ENCODE data around the gene DEDD2. TPM values are rescaled to one million over a fixed set of nuclear protein-coding genes. Genes with fewer than 3 reads are reported as not detected.
A peak's percentile ranks its signal among the peaks of the same experiment; 100 is the strongest.

The DEDD2 gene
- total and polyA plus RNA-seq, 11 donors: 11.1 to 24.1 (median 17.2) TPM

DNA sequence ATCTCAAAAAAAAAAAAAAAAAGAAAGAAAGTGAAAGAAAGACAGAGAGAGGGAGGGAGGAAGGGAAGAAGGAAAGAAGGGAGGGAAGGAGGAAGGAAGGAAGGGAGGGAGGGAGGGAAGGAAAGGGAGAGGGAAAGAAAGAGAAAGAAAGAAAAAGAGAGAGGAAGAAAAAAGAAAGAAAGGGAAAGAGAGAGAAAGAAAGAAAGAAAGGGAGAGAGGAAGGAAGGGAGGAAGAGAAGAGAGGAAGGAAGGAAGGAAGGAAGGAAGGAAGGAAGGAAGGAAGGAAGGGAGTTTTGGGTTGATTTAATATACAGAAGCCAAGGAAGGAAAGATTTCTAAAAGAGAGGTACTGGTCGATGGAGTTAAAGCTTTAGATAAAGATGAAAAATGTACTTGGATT, 28.8 kb downstream of the DEDD2 start:
- 50 to 78% (median 63%) methylated on average over 1 of the region's 1 CpG for WGBS, 4 donors
- H3K36me3 ChIP-seq: no peaks in the 10 kb centered on the region
- DNase-seq: no peak
- intact Hi-C loops (cut with DNase I): loop anchor here in 2 of 10 donors (10.0 kb wide), 1 partner anchor 84 kb away; no protein-coding TSS in a partner anchor
- no peak for ATAC-seq
- peaks cover 0 to 6% (median 0%) of the 10 kb centered on the region in 12 donors for H3K9me3 ChIP-seq
- H3K4me3 ChIP-seq: no peak overlapping the region
- TF ChIP-seq, protein P1, sequence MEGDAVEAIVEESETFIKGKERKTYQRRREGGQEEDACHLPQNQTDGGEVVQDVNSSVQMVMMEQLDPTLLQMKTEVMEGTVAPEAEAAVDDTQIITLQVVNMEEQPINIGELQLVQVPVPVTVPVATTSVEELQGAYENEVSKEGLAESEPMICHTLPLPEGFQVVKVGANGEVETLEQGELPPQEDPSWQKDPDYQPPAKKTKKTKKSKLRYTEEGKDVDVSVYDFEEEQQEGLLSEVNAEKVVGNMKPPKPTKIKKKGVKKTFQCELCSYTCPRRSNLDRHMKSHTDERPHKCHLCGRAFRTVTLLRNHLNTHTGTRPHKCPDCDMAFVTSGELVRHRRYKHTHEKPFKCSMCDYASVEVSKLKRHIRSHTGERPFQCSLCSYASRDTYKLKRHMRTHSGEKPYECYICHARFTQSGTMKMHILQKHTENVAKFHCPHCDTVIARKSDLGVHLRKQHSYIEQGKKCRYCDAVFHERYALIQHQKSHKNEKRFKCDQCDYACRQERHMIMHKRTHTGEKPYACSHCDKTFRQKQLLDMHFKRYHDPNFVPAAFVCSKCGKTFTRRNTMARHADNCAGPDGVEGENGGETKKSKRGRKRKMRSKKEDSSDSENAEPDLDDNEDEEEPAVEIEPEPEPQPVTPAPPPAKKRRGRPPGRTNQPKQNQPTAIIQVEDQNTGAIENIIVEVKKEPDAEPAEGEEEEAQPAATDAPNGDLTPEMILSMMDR (IDR thresholded peaks at IDR 0.05): no peak
- TF ChIP-seq POLR2A (IDR thresholded peaks at IDR 0.05): no peak
- H3K27ac ChIP-seq: no peak overlapping the region
- H3K4me1 ChIP-seq: peaks cover 0 to 39% (median 0%) of the 10 kb centered on the region in 12 donors
- no peaks in the 10 kb centered on the region for H3K27me3 ChIP-seq

DNA sequence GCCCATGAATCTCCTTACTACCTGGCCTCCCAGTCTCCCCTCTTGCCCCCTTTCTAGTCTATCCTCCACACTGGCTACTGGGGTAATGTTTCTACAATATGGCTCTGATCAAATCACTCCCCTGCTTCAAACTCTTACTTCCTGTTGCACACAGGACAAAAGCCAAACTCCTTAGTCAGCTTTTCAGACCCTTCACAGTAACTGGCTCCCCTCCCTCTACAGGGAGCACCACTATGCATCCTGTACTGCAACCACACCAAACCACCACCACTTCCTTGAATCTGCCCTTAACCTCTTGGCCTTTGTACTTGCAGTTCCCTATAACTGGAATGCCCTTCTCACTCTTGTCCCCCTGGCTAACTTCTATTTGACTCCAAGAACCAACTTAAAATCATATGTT, 32.2 kb downstream of the DEDD2 start:
- intact Hi-C loops (cut with DNase I): loop anchor here in 7 of 10 donors (2.0 to 10.0 kb wide), 4 partner anchors 44 to 80 kb away; partner anchors contain the start of gene POU2F2 (in 3 of the 7)
- ATAC-seq: peak in 3 of 4 donors; percentile 57 to 67 (median 58)
- Histone ChIP-seq H3K4me1 (peaks cover 0 to 27% (median 0%) of the 10 kb centered on the region in 12 donors), H3K27me3 (peaks cover 4 to 30% (median 13%) of the 10 kb centered on the region in 9 donors), H3K36me3 (no peaks in the 10 kb centered on the region), H3K4me3 (no peak overlapping the region), H3K9me3 (no peaks in the 10 kb centered on the region), H3K27ac (peak overlapping the region in 1 of 12 donors; percentile 65)
- TF ChIP-seq POLR2A (IDR thresholded peaks at IDR 0.05): no peak
- TF ChIP-seq, protein P1 (IDR thresholded peaks at IDR 0.05): no peak
- DNase-seq: no peak

DNA sequence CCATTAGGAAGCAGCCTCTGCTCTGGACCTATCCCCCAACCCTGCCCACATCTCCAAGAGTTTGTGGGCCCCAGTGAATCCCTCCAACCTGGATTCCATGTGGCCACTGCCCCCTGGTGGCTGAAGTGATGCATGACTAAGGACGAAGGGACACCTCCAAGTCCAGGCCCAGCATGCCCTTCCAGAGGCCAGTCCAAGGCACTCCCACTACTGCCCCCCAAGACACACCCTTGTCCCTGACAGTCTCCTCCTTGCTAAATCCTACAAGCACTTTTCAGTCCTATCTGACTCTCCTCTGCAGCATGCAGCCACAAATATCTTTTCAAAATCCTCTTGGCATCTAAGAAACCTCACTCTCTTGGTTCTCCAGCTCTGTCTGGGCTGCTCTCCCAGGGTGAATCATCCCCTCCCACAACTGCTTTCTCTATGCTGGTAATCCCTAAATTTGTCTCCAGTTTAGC, 33.0 kb downstream of the DEDD2 start:
- Histone ChIP-seq H3K9me3 (no peaks in the 10 kb centered on the region), H3K27ac (peak overlapping the region in 2 of 12 donors; percentile 3 to 19), H3K4me3 (no peak overlapping the region), H3K36me3 (no peaks in the 10 kb centered on the region), H3K4me1 (peaks cover 0 to 27% (median 0%) of the 10 kb centered on the region in 12 donors), H3K27me3 (peaks cover 13 to 39% (median 21%) of the 10 kb centered on the region in 9 donors)
- TF ChIP-seq POLR2A (IDR thresholded peaks at IDR 0.05): no peak
- TF ChIP-seq, protein P1 (IDR thresholded peaks at IDR 0.05): peak; percentile 78 to 90 (median 84)
- intact Hi-C loops (cut with DNase I): loop anchor here in 9 of 10 donors (1.0 to 10.0 kb wide), 6 partner anchors 44 to 80 kb away; partner anchors contain the start of gene POU2F2 (in 5 of the 9)
- ATAC-seq: peak in 3 of 4 donors; percentile 70 to 88 (median 80)
- peak; percentile 54 to 79 (median 73) for DNase-seq
- 0 to 13% (median 1%) methylated on average over 1 of the region's 1 CpG for WGBS, 4 donors

DNA sequence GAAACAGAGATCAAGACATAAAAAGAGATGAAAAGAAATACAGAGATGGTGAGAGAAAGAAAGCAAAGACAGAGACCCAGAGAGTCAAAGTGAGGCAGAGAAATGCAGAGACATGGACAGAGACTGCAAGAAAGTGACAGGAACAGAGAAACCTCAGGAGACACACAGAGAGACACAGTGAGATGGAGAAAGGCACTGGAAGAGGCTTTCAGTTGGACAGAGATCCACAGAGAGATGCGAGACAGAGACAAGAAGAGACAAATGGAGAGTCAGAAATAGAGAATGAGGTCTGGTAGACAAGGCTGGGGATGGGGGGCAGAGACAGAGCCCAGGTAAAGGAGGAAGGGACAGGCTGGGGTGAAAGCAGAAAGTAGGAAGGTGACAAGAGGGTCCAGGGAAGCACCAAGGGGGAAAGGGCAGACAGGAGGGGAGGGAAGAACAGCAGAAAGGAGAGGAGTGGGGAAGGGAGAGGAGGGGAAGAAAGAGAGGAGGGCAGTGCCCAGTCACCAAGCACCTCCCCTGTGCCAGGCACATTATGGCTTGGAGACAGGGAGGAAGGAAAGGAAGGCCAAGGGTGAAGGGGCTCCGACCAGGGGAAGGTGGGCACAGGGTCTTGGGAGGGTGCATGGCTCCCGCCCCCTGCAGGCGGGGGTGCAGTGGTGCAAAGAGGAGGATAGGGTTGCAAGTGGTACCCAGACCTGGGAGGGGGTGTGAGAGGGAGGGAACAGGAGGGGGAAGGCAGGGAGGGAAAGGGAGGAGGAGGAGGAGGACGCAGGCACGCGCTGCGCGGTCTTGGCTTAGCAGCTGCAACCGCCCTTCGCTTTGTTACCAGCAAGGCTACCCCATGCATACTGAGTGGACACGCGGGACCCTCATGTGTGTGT, 38.4 kb downstream of the DEDD2 start:
- no peak for ATAC-seq
- TF ChIP-seq, protein P1 (IDR thresholded peaks at IDR 0.05): peak in 2 of 12 donors; percentile 11 to 12
- TF ChIP-seq POLR2A (IDR thresholded peaks at IDR 0.05): no peak
- no peak overlapping the region for H3K27ac ChIP-seq
- peaks cover 0 to 18% (median 8%) of the 10 kb centered on the region in 12 donors for H3K4me1 ChIP-seq
- H3K4me3 ChIP-seq: no peak overlapping the region
- intact Hi-C loops (cut with DNase I): no loop called here
- no peak for DNase-seq
- WGBS, 4 donors: 9 to 12% (median 11%) methylated on average over 13 of the region's 13 CpGs
- no peaks in the 10 kb centered on the region for H3K9me3 ChIP-seq
- peaks cover 13 to 82% (median 60%) of the 10 kb centered on the region in 9 donors for H3K27me3 ChIP-seq
- H3K36me3 ChIP-seq: no peaks in the 10 kb centered on the region
